Endothelial cell of umbilical vein (primary cell): Measurements from ENCODE around the gene MAML2. TPM values are rescaled to one million over a fixed set of nuclear protein-coding genes. Genes with fewer than 3 reads are reported as not detected.

ENCODE experiments used
- BruUV-seq: library from RNA; stranded (reverse); fragments of 400-500 nt; replicated peaks from 2 replicates; lab custom pipeline; 2021; lab: Mats Ljungman, UMichigan
- CTCF ChIA-PET: fragments of 300-600, 350-600 bp; sonication (Branson Sonifier 250); formaldehyde crosslinking; loops from one replicate; lab custom pipeline; 2021; ENCODE audit warnings: antibody characterized with exemption, inconsistent platforms; lab: Charles Lee
- POLR2A ChIA-PET: fragments of 300-600, 350-600 bp; sonication (Branson Sonifier 250); formaldehyde crosslinking; loops from one replicate; lab custom pipeline; 2021; ENCODE audit warnings: antibody characterized with exemption, inconsistent platforms; lab: Charles Lee
- DNase-seq: peaks from one replicate; pipeline ENCODE4 v3.0.0-alpha.2; 2011; ENCODE audit warnings: low read depth, low spot score
- FAIRE-seq: peaks from 2 replicates; lab custom pipeline; 2011; peaks lifted over from hg19 to GRCh38; lab: Jason Lieb, UNC
- H2AFZ ChIP-seq: 2 replicates; pipeline ENCODE4 v1.6.0; 2012; ENCODE audit warnings: low read depth, low read length, control low read depth, inconsistent platforms
- H3K27ac ChIP-seq: 2 replicates; pipeline ENCODE4 v1.5.1; 2011; ENCODE audit warnings: low read depth, mild to moderate bottlenecking, control low read depth, low read length, moderate library complexity; ENCODE audit not compliant: insufficient read depth
- H3K27me3 ChIP-seq, 2 experiments: 2 replicates each; pipeline versions ENCODE4 v1.6.0 to v1.6.1; 2011; ENCODE audit warnings: low read length in 2 of 2, mixed read lengths in 1 of 2; ENCODE audit not compliant: control insufficient read depth in 2 of 2, insufficient read depth in 2 of 2
- H3K36me3 ChIP-seq, 2 experiments: 2 replicates in 1 of 2; 3 replicates in 1 of 2; pipeline ENCODE4 v1.5.1; 2011; ENCODE audit warnings: low read length in 2 of 2, mild to moderate bottlenecking in 1 of 2, moderate library complexity in 1 of 2; ENCODE audit not compliant: control insufficient read depth in 2 of 2, insufficient read depth in 2 of 2; ENCODE audit errors: extremely low read depth in 1 of 2
- H3K4me1 ChIP-seq: 3 replicates; pipeline ENCODE4 v1.5.1; 2011; ENCODE audit warnings: mild to moderate bottlenecking, low read length; ENCODE audit not compliant: control insufficient read depth, insufficient read depth; ENCODE audit errors: extremely low read depth
- H3K4me2 ChIP-seq: 2 replicates; pipeline ENCODE4 v1.6.1; 2011; ENCODE audit warnings: low read length, control low read depth, mixed read lengths; ENCODE audit not compliant: insufficient read depth
- H3K4me3 ChIP-seq, 3 experiments: fragments of 200-600 bp in 1 of 3; sonication (generic), shearing (Covaris generic) in 1 of 3; replicated peaks in 1 of 3; 2 replicates each; pipeline ENCODE4 v1.5.1; 2011 to 2016; ENCODE audit warnings: control low read depth in 3 of 3, low read length in 3 of 3, mild to moderate bottlenecking in 2 of 3, inconsistent platforms in 1 of 3, low read depth in 1 of 3, moderate library complexity in 1 of 3; ENCODE audit not compliant: insufficient read depth in 1 of 3
- H3K79me2 ChIP-seq: 2 replicates; pipeline ENCODE4 v1.6.0; 2012; ENCODE audit warnings: low read length, inconsistent platforms; ENCODE audit not compliant: control insufficient read depth, insufficient read depth
- H3K9ac ChIP-seq: replicated peaks from 2 replicates; pipeline ENCODE3; 2011; ENCODE audit warnings: low read length, control low read depth; ENCODE audit not compliant: insufficient read depth; ENCODE audit errors: extremely low read depth
- H3K9me1 ChIP-seq: replicated peaks from 3 replicates; pipeline ENCODE4 v1.6.0; 2011; ENCODE audit warnings: mild to moderate bottlenecking, low read length; ENCODE audit not compliant: control insufficient read depth, insufficient read depth; ENCODE audit errors: extremely low read depth
- H3K9me3 ChIP-seq: replicated peaks from 2 replicates; pipeline ENCODE4 v1.5.1; 2012; ENCODE audit warnings: low read length, inconsistent platforms; ENCODE audit not compliant: control insufficient read depth, insufficient read depth
- H4K20me1 ChIP-seq: replicated peaks from 2 replicates; pipeline ENCODE3; 2011; ENCODE audit warnings: mild to moderate bottlenecking, low read length; ENCODE audit not compliant: control insufficient read depth, insufficient read depth; ENCODE audit errors: extremely low read depth
- EZH2 ChIP-seq: IDR thresholded peaks from 2 replicates; pipeline ENCODE4 v1.6.1; 2012; ENCODE audit warnings: borderline replicate concordance, low read depth, mild to moderate bottlenecking, moderate library complexity, low read length, inconsistent platforms; ENCODE audit not compliant: severe bottlenecking
- FOS ChIP-seq: IDR thresholded peaks from 2 replicates; pipeline ENCODE4 v1.6.1; 2011; ENCODE audit warnings: mild to moderate bottlenecking, low read length, moderate library complexity, borderline replicate concordance; ENCODE audit not compliant: insufficient read depth
- GATA2 ChIP-seq: IDR thresholded peaks from 2 replicates; pipeline ENCODE4 v1.7.0; 2011; ENCODE audit warnings: low read depth, mild to moderate bottlenecking, moderate library complexity, mixed read lengths, low read length; ENCODE audit not compliant: insufficient read length, insufficient read depth
- JUN ChIP-seq: IDR thresholded peaks from 2 replicates; pipeline ENCODE4 v1.6.1; 2011; ENCODE audit warnings: borderline replicate concordance, low read depth; ENCODE audit not compliant: insufficient read length, insufficient read depth
- MYC ChIP-seq: IDR thresholded peaks from one replicate; pipeline ENCODE4 v1.6.1; 2011; ENCODE audit warnings: mild to moderate bottlenecking, low read depth, low read length
- POLR2A ChIP-seq: IDR thresholded peaks from 2 replicates; pipeline ENCODE4 v1.6.1; 2012; ENCODE audit warnings: low read depth, mild to moderate bottlenecking, control low read depth, low read length
- POLR2AphosphoS5 ChIP-seq: IDR thresholded peaks from 2 replicates; pipeline ENCODE4 v1.6.1; 2012; ENCODE audit warnings: low read depth, mild to moderate bottlenecking, control low read depth, low read length, moderate library complexity; ENCODE audit not compliant: insufficient read depth
- dilution Hi-C: fragments of 300-500 bp; cut with MboI; formaldehyde crosslinking; loops from one replicate; pipeline ENCODE4 v1.15.0; 2019; ENCODE audit warnings: low sequenced_read_pairs; ENCODE audit not compliant: extremely low pct_ligation_motif_present
- intact Hi-C: fragments of 100-400 bp; cut with micrococcal nuclease; formaldehyde crosslinking; loops from one replicate; pipeline ENCODE4 v1.10.0; 2022
- polyA plus RNA-seq, 4 experiments: library from polyadenylated mRNA; depleted of rRNA in 3 of 4; stranded (reverse) in 3 of 4; unstranded in 1 of 4; fragments of >200 nt; gene quantifications; 2 replicates each; pipeline versions ENCODE4 v1.2.1 to v1.2.3, GENCODE V29; 2011 to 2012; ENCODE audit warnings: missing spikeins in 1 of 4
- total RNA-seq: library from RNA; stranded (reverse); gene quantifications from 2 replicates; pipeline ENCODE4 v1.2.3, GENCODE V29; 2021
- TF ChIP-seq, protein P1 (sequence below): IDR thresholded peaks from 2 replicates; pipeline ENCODE4 v1.6.1; 2011; ENCODE audit not compliant: insufficient read depth, insufficient read length
- TF ChIP-seq, protein P2 (sequence below), 2 donors: IDR thresholded peaks; 1 replicate in 1 of 2; 2 replicates in 1 of 2; pipeline ENCODE4 v1.5.1; 2011; ENCODE audit warnings: low read length in 2 of 2, mild to moderate bottlenecking in 2 of 2, moderate library complexity in 2 of 2, control low read depth in 1 of 2, inconsistent platforms in 1 of 2, low read depth in 1 of 2; ENCODE audit not compliant: insufficient read depth in 1 of 2; ENCODE audit errors: extremely low read depth in 1 of 2

Gene MAML2
- total and polyA plus RNA-seq, 2 donors (not counting 3 experiments of a cell fraction or from before 2014, with no cell fraction given), result 12.4 to 16.8 TPM

DNA sequence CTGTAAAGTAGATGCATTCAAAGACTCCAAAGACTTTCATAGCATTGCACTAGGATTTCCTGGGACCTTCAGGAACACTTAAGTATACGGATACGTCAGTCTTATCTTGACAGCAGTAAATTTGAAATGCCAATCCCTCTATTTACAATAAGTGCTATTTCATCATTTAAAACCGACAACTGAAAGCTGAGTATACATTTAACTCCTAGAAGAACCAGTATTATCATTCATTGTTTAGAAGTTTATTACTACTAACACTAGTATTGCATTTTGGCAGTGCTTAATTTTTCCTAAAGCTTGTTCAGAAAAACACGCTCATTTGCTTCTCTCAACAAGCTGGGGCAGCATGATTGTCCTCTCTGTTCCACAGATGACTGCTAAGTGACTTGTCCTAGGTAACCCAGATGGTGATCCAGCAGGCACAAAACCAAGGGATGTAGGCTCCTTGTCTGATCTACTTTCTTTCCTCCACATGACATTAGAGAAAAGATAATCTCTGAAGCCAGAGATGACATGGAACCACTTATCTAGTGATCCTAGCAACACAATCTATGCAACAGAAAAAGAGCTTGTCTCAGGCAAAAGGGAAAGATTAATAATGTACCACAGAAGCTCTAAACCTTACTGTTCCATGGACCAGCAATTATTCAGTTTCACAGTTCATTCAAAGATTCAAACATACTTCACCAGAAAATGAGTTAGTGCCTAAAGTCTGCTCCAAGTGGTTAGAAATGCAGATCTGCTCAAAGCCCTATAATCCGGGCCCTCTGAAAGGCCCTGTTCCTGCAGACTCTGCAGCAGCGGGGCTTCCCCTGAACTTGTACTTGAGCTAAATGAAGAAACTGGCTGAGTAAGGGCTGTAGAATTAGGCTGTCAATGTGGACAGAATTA lies 5.2 kb downstream of the MAML2 start:
- Histone ChIP-seq H3K36me3 (no peaks in the 10 kb centered on the region), H3K4me3 (no peak overlapping the region), H3K9me3 (no peaks in the 10 kb centered on the region), H4K20me1 (no peaks in the 10 kb centered on the region), H3K27ac (no peak overlapping the region), H3K9me1 (no peaks in the 10 kb centered on the region), H3K79me2 (peaks cover 35% of the 10 kb centered on the region), H2AFZ (no peak overlapping the region), H3K4me2 (no peak overlapping the region), H3K9ac (no peak overlapping the region), H3K27me3 (no peaks in the 10 kb centered on the region), H3K4me1 (peaks cover 27% of the 10 kb centered on the region)
- intact Hi-C loops (loop anchor here (1.0 kb wide), 1 partner anchor 19 kb away; no protein-coding TSS in a partner anchor), dilution Hi-C loops (no loop called here)
- no peak for FAIRE-seq
- no TSS peak for BruUV-seq
- CTCF ChIA-PET, result interaction anchor here (1.5 to 8.5 kb wide), 5 partner anchors 27 to 502 kb away, joined by 4 to 215 read pairs (median 82); no protein-coding TSS in a partner anchor
- no peak for DNase-seq
- POLR2A ChIA-PET, result no interaction called here
- TF ChIP-seq EZH2 (no peak), MYC (no peak), GATA2 (no peak), POLR2AphosphoS5 (no peak), JUN (no peak), FOS (no peak), POLR2A (no peak)
- TF ChIP-seq, protein P1, sequence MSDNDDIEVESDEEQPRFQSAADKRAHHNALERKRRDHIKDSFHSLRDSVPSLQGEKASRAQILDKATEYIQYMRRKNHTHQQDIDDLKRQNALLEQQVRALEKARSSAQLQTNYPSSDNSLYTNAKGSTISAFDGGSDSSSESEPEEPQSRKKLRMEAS, result no peak
- TF ChIP-seq, protein P2, sequence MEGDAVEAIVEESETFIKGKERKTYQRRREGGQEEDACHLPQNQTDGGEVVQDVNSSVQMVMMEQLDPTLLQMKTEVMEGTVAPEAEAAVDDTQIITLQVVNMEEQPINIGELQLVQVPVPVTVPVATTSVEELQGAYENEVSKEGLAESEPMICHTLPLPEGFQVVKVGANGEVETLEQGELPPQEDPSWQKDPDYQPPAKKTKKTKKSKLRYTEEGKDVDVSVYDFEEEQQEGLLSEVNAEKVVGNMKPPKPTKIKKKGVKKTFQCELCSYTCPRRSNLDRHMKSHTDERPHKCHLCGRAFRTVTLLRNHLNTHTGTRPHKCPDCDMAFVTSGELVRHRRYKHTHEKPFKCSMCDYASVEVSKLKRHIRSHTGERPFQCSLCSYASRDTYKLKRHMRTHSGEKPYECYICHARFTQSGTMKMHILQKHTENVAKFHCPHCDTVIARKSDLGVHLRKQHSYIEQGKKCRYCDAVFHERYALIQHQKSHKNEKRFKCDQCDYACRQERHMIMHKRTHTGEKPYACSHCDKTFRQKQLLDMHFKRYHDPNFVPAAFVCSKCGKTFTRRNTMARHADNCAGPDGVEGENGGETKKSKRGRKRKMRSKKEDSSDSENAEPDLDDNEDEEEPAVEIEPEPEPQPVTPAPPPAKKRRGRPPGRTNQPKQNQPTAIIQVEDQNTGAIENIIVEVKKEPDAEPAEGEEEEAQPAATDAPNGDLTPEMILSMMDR (IDR thresholded peaks at IDR 0.05; ENCODE audit: extremely low read depth in 1 of 2, insufficient read depth in 1 of 2, low read depth in 1 of 2, low read length in 2 of 2), result no peak
